ENCODE results near the gene TFAP2A.

The TFAP2A gene

GRCh38 chr6:10404107-10404798 is 10.6 kb downstream of the TFAP2A start (continued):
- TF ChIP-seq ZNF830 (tag by site-specific recombination; IDR thresholded peaks at IDR 0.05; ENCODE audit: low read depth) (no peak), ZNF624 (tag by site-specific recombination; IDR thresholded peaks at IDR 0.05) (no peak), ZNF391 (tag by site-specific recombination; IDR thresholded peaks at IDR 0.05; ENCODE audit: borderline replicate concordance, low read depth) (peak; percentile 60; the same call in 1 of the 2 replicates), ZNF791 (tag by site-specific recombination; IDR thresholded peaks at IDR 0.05) (no peak), ZNF645 (tag by site-specific recombination; IDR thresholded peaks at IDR 0.05) (no peak), ZNF184 (tag by site-specific recombination; IDR thresholded peaks at IDR 0.05) (no peak), ZNF623 (tag by site-specific recombination; IDR thresholded peaks at IDR 0.05) (no peak), ZNF837 (tag by site-specific recombination; IDR thresholded peaks at IDR 0.05) (no peak), ZNF768 (tag by site-specific recombination; IDR thresholded peaks at IDR 0.05) (no peak), ZBTB7A (tag by site-specific recombination; IDR thresholded peaks at IDR 0.05; ENCODE audit: low read depth) (no peak), ZNF529 (tag by site-specific recombination; IDR thresholded peaks at IDR 0.05; ENCODE audit: insufficient replicate concordance) (no peak), ZNF214 (tag by site-specific recombination; IDR thresholded peaks at IDR 0.05; ENCODE audit: borderline replicate concordance) (no peak), ZNF621 (tag by site-specific recombination; IDR thresholded peaks at IDR 0.05) (no peak), ZNF23 (tag by site-specific recombination; IDR thresholded peaks at IDR 0.05; ENCODE audit: borderline replicate concordance) (no peak), ZNF600 (tag by site-specific recombination; IDR thresholded peaks at IDR 0.05) (0 out of 2 replicates have a peak, but pooled peaks have one; percentile 3), ZNF140 (tag by site-specific recombination; IDR thresholded peaks at IDR 0.05) (no peak), ZNF302 (tag by site-specific recombination; IDR thresholded peaks at IDR 0.05; ENCODE audit: low read depth) (no peak), ZNF580 (tag by site-specific recombination; IDR thresholded peaks at IDR 0.05) (no peak), ZSCAN5A (tag by site-specific recombination; IDR thresholded peaks at IDR 0.05) (peak; percentile 46; the same call in 1 of the 2 replicates), ZNF426 (tag by site-specific recombination; IDR thresholded peaks at IDR 0.05) (no peak), ZBTB48 (tag by site-specific recombination; IDR thresholded peaks at IDR 0.05) (no peak), ZNF585B (tag by site-specific recombination; IDR thresholded peaks at IDR 0.05) (no peak), ZNF677 (tag by site-specific recombination; IDR thresholded peaks at IDR 0.05) (no peak), ZNF157 (tag by site-specific recombination; IDR thresholded peaks at IDR 0.05) (no peak), ZNF658 (tag by site-specific recombination; IDR thresholded peaks at IDR 0.05) (no peak), ZNF202 (tag by site-specific recombination; IDR thresholded peaks at IDR 0.05; ENCODE audit: borderline replicate concordance) (no peak), ZNF785 (tag by site-specific recombination; IDR thresholded peaks at IDR 0.05) (no peak), ZNF692 (tag by site-specific recombination; IDR thresholded peaks at IDR 0.05) (peak; percentile 58; the same call in 1 of the 2 replicates), ZNF10 (tag by site-specific recombination; IDR thresholded peaks at IDR 0.05) (no peak)
- TF ChIP-seq, protein P1, sequence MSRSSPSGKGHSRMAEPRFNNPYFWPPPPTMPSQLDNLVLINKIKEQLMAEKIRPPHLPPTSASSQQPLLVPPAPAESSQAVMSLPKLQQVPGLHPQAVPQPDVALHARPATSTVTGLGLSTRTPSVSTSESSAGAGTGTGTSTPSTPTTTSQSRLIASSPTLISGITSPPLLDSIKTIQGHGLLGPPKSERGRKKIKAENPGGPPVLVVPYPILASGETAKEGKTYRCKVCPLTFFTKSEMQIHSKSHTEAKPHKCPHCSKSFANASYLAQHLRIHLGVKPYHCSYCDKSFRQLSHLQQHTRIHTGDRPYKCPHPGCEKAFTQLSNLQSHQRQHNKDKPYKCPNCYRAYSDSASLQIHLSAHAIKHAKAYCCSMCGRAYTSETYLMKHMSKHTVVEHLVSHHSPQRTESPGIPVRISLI (tag by site-specific recombination; IDR thresholded peaks at IDR 0.05), result no peak
- TF ChIP-seq, protein P2, sequence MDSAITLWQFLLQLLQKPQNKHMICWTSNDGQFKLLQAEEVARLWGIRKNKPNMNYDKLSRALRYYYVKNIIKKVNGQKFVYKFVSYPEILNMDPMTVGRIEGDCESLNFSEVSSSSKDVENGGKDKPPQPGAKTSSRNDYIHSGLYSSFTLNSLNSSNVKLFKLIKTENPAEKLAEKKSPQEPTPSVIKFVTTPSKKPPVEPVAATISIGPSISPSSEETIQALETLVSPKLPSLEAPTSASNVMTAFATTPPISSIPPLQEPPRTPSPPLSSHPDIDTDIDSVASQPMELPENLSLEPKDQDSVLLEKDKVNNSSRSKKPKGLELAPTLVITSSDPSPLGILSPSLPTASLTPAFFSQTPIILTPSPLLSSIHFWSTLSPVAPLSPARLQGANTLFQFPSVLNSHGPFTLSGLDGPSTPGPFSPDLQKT (IDR thresholded peaks at IDR 0.05; ENCODE audit: borderline replicate concordance, low read depth, low read length), result no peak
- TF ChIP-seq, protein P3, sequence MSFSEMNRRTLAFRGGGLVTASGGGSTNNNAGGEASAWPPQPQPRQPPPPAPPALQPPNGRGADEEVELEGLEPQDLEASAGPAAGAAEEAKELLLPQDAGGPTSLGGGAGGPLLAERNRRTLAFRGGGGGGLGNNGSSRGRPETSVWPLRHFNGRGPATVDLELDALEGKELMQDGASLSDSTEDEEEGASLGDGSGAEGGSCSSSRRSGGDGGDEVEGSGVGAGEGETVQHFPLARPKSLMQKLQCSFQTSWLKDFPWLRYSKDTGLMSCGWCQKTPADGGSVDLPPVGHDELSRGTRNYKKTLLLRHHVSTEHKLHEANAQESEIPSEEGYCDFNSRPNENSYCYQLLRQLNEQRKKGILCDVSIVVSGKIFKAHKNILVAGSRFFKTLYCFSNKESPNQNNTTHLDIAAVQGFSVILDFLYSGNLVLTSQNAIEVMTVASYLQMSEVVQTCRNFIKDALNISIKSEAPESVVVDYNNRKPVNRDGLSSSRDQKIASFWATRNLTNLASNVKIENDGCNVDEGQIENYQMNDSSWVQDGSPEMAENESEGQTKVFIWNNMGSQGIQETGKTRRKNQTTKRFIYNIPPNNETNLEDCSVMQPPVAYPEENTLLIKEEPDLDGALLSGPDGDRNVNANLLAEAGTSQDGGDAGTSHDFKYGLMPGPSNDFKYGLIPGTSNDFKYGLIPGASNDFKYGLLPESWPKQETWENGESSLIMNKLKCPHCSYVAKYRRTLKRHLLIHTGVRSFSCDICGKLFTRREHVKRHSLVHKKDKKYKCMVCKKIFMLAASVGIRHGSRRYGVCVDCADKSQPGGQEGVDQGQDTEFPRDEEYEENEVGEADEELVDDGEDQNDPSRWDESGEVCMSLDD (tag by site-specific recombination; IDR thresholded peaks at IDR 0.05), result peak; percentile 96

Data from HEK293 (cell line).